Endothelial cell of umbilical vein (primary cell): ENCODE data around the gene HDLBP. TPM values are rescaled to one million over a fixed set of nuclear protein-coding genes. Genes with fewer than 3 reads are reported as not detected.

Experiments
- BruUV-seq: library from RNA; stranded (reverse); fragments of 400-500 nt; replicated peaks from 2 replicates; lab custom pipeline; 2021; lab: Mats Ljungman, UMichigan
- CTCF ChIA-PET: fragments of 300-600, 350-600 bp; sonication (Branson Sonifier 250); formaldehyde crosslinking; loops from one replicate; lab custom pipeline; 2021; ENCODE audit warnings: antibody characterized with exemption, inconsistent platforms; lab: Charles Lee
- POLR2A ChIA-PET: fragments of 300-600, 350-600 bp; sonication (Branson Sonifier 250); formaldehyde crosslinking; loops from one replicate; lab custom pipeline; 2021; ENCODE audit warnings: antibody characterized with exemption, inconsistent platforms; lab: Charles Lee
- DNase-seq: peaks from one replicate; pipeline ENCODE4 v3.0.0-alpha.2; 2011; ENCODE audit warnings: low read depth, low spot score
- FAIRE-seq: peaks from 2 replicates; lab custom pipeline; 2011; peaks lifted over from hg19 to GRCh38; lab: Jason Lieb, UNC
- H2AFZ ChIP-seq: 2 replicates; pipeline ENCODE4 v1.6.0; 2012; ENCODE audit warnings: low read depth, low read length, control low read depth, inconsistent platforms
- H3K27ac ChIP-seq: 2 replicates; pipeline ENCODE4 v1.5.1; 2011; ENCODE audit warnings: low read depth, mild to moderate bottlenecking, control low read depth, low read length, moderate library complexity; ENCODE audit not compliant: insufficient read depth
- H3K27me3 ChIP-seq, 2 experiments: 2 replicates each; pipeline versions ENCODE4 v1.6.0 to v1.6.1; 2011; ENCODE audit warnings: low read length in 2 of 2, mixed read lengths in 1 of 2; ENCODE audit not compliant: control insufficient read depth in 2 of 2, insufficient read depth in 2 of 2
- H3K36me3 ChIP-seq, 2 experiments: 2 replicates in 1 of 2; 3 replicates in 1 of 2; pipeline ENCODE4 v1.5.1; 2011; ENCODE audit warnings: low read length in 2 of 2, mild to moderate bottlenecking in 1 of 2, moderate library complexity in 1 of 2; ENCODE audit not compliant: control insufficient read depth in 2 of 2, insufficient read depth in 2 of 2; ENCODE audit errors: extremely low read depth in 1 of 2
- H3K4me1 ChIP-seq: 3 replicates; pipeline ENCODE4 v1.5.1; 2011; ENCODE audit warnings: mild to moderate bottlenecking, low read length; ENCODE audit not compliant: control insufficient read depth, insufficient read depth; ENCODE audit errors: extremely low read depth
- H3K4me2 ChIP-seq: 2 replicates; pipeline ENCODE4 v1.6.1; 2011; ENCODE audit warnings: low read length, control low read depth, mixed read lengths; ENCODE audit not compliant: insufficient read depth
- H3K4me3 ChIP-seq, 3 experiments: fragments of 200-600 bp in 1 of 3; sonication (generic), shearing (Covaris generic) in 1 of 3; replicated peaks in 1 of 3; 2 replicates each; pipeline ENCODE4 v1.5.1; 2011 to 2016; ENCODE audit warnings: control low read depth in 3 of 3, low read length in 3 of 3, mild to moderate bottlenecking in 2 of 3, inconsistent platforms in 1 of 3, low read depth in 1 of 3, moderate library complexity in 1 of 3; ENCODE audit not compliant: insufficient read depth in 1 of 3
- H3K79me2 ChIP-seq: 2 replicates; pipeline ENCODE4 v1.6.0; 2012; ENCODE audit warnings: low read length, inconsistent platforms; ENCODE audit not compliant: control insufficient read depth, insufficient read depth
- H3K9ac ChIP-seq: replicated peaks from 2 replicates; pipeline ENCODE3; 2011; ENCODE audit warnings: low read length, control low read depth; ENCODE audit not compliant: insufficient read depth; ENCODE audit errors: extremely low read depth
- H3K9me1 ChIP-seq: replicated peaks from 3 replicates; pipeline ENCODE4 v1.6.0; 2011; ENCODE audit warnings: mild to moderate bottlenecking, low read length; ENCODE audit not compliant: control insufficient read depth, insufficient read depth; ENCODE audit errors: extremely low read depth
- H3K9me3 ChIP-seq: replicated peaks from 2 replicates; pipeline ENCODE4 v1.5.1; 2012; ENCODE audit warnings: low read length, inconsistent platforms; ENCODE audit not compliant: control insufficient read depth, insufficient read depth
- H4K20me1 ChIP-seq: replicated peaks from 2 replicates; pipeline ENCODE3; 2011; ENCODE audit warnings: mild to moderate bottlenecking, low read length; ENCODE audit not compliant: control insufficient read depth, insufficient read depth; ENCODE audit errors: extremely low read depth
- EZH2 ChIP-seq: IDR thresholded peaks from 2 replicates; pipeline ENCODE4 v1.6.1; 2012; ENCODE audit warnings: borderline replicate concordance, low read depth, mild to moderate bottlenecking, moderate library complexity, low read length, inconsistent platforms; ENCODE audit not compliant: severe bottlenecking
- FOS ChIP-seq: IDR thresholded peaks from 2 replicates; pipeline ENCODE4 v1.6.1; 2011; ENCODE audit warnings: mild to moderate bottlenecking, low read length, moderate library complexity, borderline replicate concordance; ENCODE audit not compliant: insufficient read depth
- GATA2 ChIP-seq: IDR thresholded peaks from 2 replicates; pipeline ENCODE4 v1.7.0; 2011; ENCODE audit warnings: low read depth, mild to moderate bottlenecking, moderate library complexity, mixed read lengths, low read length; ENCODE audit not compliant: insufficient read length, insufficient read depth
- JUN ChIP-seq: IDR thresholded peaks from 2 replicates; pipeline ENCODE4 v1.6.1; 2011; ENCODE audit warnings: borderline replicate concordance, low read depth; ENCODE audit not compliant: insufficient read length, insufficient read depth
- MYC ChIP-seq: IDR thresholded peaks from one replicate; pipeline ENCODE4 v1.6.1; 2011; ENCODE audit warnings: mild to moderate bottlenecking, low read depth, low read length
- POLR2A ChIP-seq: IDR thresholded peaks from 2 replicates; pipeline ENCODE4 v1.6.1; 2012; ENCODE audit warnings: low read depth, mild to moderate bottlenecking, control low read depth, low read length
- POLR2AphosphoS5 ChIP-seq: IDR thresholded peaks from 2 replicates; pipeline ENCODE4 v1.6.1; 2012; ENCODE audit warnings: low read depth, mild to moderate bottlenecking, control low read depth, low read length, moderate library complexity; ENCODE audit not compliant: insufficient read depth
- dilution Hi-C: fragments of 300-500 bp; cut with MboI; formaldehyde crosslinking; loops from one replicate; pipeline ENCODE4 v1.15.0; 2019; ENCODE audit warnings: low sequenced_read_pairs; ENCODE audit not compliant: extremely low pct_ligation_motif_present
- intact Hi-C: fragments of 100-400 bp; cut with micrococcal nuclease; formaldehyde crosslinking; loops from one replicate; pipeline ENCODE4 v1.10.0; 2022
- polyA plus RNA-seq, 4 experiments: library from polyadenylated mRNA; depleted of rRNA in 3 of 4; stranded (reverse) in 3 of 4; unstranded in 1 of 4; fragments of >200 nt; gene quantifications; 2 replicates each; pipeline versions ENCODE4 v1.2.1 to v1.2.3, GENCODE V29; 2011 to 2012; ENCODE audit warnings: missing spikeins in 1 of 4
- total RNA-seq: library from RNA; stranded (reverse); gene quantifications from 2 replicates; pipeline ENCODE4 v1.2.3, GENCODE V29; 2021
- TF ChIP-seq, protein P1 (sequence below), 2 donors: IDR thresholded peaks; 1 replicate in 1 of 2; 2 replicates in 1 of 2; pipeline ENCODE4 v1.5.1; 2011; ENCODE audit warnings: low read length in 2 of 2, mild to moderate bottlenecking in 2 of 2, moderate library complexity in 2 of 2, control low read depth in 1 of 2, inconsistent platforms in 1 of 2, low read depth in 1 of 2; ENCODE audit not compliant: insufficient read depth in 1 of 2; ENCODE audit errors: extremely low read depth in 1 of 2
- TF ChIP-seq, protein P2 (sequence below): IDR thresholded peaks from 2 replicates; pipeline ENCODE4 v1.6.1; 2011; ENCODE audit not compliant: insufficient read depth, insufficient read length

The HDLBP gene
- total and polyA plus RNA-seq, 2 donors (not counting 3 experiments of a cell fraction or from before 2014, with no cell fraction given) = 379 to 569 TPM

DNA sequence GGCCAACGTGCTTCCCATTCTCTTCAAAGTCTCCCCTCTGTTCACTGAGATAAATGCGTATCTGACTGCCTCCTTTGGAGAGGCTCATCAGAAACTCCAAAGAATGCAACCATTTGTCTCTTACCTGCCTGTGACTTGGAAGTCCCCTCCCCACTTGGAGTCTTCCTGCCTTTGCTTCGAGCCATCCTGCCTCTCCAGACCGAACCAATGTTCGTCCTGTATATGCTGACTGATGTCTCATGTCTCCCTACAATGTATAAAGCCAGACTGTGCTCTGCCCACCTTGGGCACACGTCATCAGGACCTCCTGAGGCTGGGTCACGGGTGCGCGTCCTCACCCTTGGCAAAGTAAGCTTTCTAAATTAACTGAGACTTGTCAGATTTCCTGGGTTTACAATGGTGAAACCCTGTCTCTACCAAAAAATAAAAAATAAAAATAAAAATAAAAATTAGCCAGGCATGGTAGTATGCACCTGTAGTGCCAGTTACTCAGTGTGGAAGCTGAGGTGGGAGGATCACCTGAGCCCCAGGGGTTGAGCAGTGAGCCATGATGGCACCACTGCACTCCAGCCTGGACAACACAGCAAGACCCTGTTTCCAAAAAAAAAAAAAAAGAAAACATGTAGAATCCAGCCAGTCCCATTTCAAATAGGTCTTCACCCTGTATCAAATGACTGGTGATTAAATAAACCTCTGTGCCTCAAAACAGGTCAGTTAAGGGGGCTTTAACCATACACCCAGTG is 29.0 kb downstream of the HDLBP start:
- H3K9me3 ChIP-seq = no peaks in the 10 kb centered on the region
- no peak for TF ChIP-seq FOS
- no peak for TF ChIP-seq GATA2
- no peak for TF ChIP-seq POLR2AphosphoS5
- TF ChIP-seq, protein P1, sequence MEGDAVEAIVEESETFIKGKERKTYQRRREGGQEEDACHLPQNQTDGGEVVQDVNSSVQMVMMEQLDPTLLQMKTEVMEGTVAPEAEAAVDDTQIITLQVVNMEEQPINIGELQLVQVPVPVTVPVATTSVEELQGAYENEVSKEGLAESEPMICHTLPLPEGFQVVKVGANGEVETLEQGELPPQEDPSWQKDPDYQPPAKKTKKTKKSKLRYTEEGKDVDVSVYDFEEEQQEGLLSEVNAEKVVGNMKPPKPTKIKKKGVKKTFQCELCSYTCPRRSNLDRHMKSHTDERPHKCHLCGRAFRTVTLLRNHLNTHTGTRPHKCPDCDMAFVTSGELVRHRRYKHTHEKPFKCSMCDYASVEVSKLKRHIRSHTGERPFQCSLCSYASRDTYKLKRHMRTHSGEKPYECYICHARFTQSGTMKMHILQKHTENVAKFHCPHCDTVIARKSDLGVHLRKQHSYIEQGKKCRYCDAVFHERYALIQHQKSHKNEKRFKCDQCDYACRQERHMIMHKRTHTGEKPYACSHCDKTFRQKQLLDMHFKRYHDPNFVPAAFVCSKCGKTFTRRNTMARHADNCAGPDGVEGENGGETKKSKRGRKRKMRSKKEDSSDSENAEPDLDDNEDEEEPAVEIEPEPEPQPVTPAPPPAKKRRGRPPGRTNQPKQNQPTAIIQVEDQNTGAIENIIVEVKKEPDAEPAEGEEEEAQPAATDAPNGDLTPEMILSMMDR (IDR thresholded peaks at IDR 0.05; ENCODE audit: extremely low read depth in 1 of 2, insufficient read depth in 1 of 2, low read depth in 1 of 2, low read length in 2 of 2) = no peak
- TF ChIP-seq JUN = no peak
- no peak for TF ChIP-seq EZH2
- no peak for TF ChIP-seq MYC
- TF ChIP-seq, protein P2, sequence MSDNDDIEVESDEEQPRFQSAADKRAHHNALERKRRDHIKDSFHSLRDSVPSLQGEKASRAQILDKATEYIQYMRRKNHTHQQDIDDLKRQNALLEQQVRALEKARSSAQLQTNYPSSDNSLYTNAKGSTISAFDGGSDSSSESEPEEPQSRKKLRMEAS = no peak
- TF ChIP-seq POLR2A = no peak
- POLR2A ChIA-PET = no interaction called here
- CTCF ChIA-PET = no interaction called here
- dilution Hi-C loops (no loop called here), intact Hi-C loops (no loop called here)
- H3K4me3 ChIP-seq = no peak overlapping the region
- H3K36me3 ChIP-seq = no peaks in the 10 kb centered on the region
- no peak overlapping the region for H3K27ac ChIP-seq
- no peaks in the 10 kb centered on the region for H3K9me1 ChIP-seq
- H3K27me3 ChIP-seq = no peaks in the 10 kb centered on the region
- H3K9ac ChIP-seq = no peak overlapping the region
- DNase-seq = no peak
- no peak overlapping the region for H3K4me2 ChIP-seq
- H3K79me2 ChIP-seq = peaks cover 71% of the 10 kb centered on the region
- H2AFZ ChIP-seq = no peak overlapping the region
- BruUV-seq = no TSS peak
- H4K20me1 ChIP-seq = peaks cover 6% of the 10 kb centered on the region
- no peak for FAIRE-seq
- no peaks in the 10 kb centered on the region for H3K4me1 ChIP-seq
